Neural cell (in vitro differentiated cells): ENCODE results near the gene SAT1. TPM values are rescaled to one million over a fixed set of nuclear protein-coding genes. Genes with fewer than 3 reads are reported as not detected.

Experiments
- H2AFZ ChIP-seq: fragments of 200-600, 300-800 bp; sonication (generic), shearing (Covaris generic); 2 replicates; pipeline ENCODE4 v1.6.0; 2014; ENCODE audit warnings: low read depth, mild to moderate bottlenecking, antibody characterized with exemption, low read length, moderate library complexity
- H3F3A ChIP-seq: fragments of 200-600 bp; shearing (Covaris generic); 2 replicates; pipeline ENCODE4 v1.6.1; 2016; ENCODE audit warnings: mild to moderate bottlenecking, moderate library complexity, mixed read lengths, antibody characterized with exemption, low read length; ENCODE audit not compliant: insufficient read depth, poor library complexity, severe bottlenecking
- H3K27ac ChIP-seq: fragments of 200-600, 300-800 bp; sonication (generic), shearing (Covaris generic); 2 replicates; pipeline ENCODE4 v1.5.1; 2014; ENCODE audit warnings: mild to moderate bottlenecking, low read length, moderate library complexity
- H3K27me3 ChIP-seq: fragments of 300-800, 200-600 bp; sonication (generic), shearing (Covaris generic); 2 replicates; pipeline ENCODE4 v1.6.0; 2014; ENCODE audit warnings: mild to moderate bottlenecking, low read depth, low read length, moderate library complexity; ENCODE audit not compliant: insufficient read depth
- H3K36me3 ChIP-seq: fragments of 300-800, 200-600 bp; sonication (generic), shearing (Covaris generic); 2 replicates; pipeline ENCODE4 v1.5.1; 2014; ENCODE audit warnings: mild to moderate bottlenecking, antibody characterized with exemption, low read length, moderate library complexity; ENCODE audit not compliant: insufficient read depth
- H3K4me2 ChIP-seq: fragments of 300-800, 200-600 bp; sonication (generic), shearing (Covaris generic); 2 replicates; pipeline ENCODE4 v1.6.0; 2014; ENCODE audit warnings: mild to moderate bottlenecking, low read length
- H3K4me3 ChIP-seq: fragments of 300-800, 200-600 bp; sonication (generic), shearing (Covaris generic); 2 replicates; pipeline ENCODE4 v1.5.1; 2014; ENCODE audit warnings: mild to moderate bottlenecking, low read length, moderate library complexity
- H3K79me2 ChIP-seq: fragments of 200-600 bp; shearing (Covaris generic); replicated peaks from 2 replicates; pipeline ENCODE4 v1.6.0; 2014; ENCODE audit warnings: mild to moderate bottlenecking, low read length, moderate library complexity; ENCODE audit not compliant: insufficient read depth
- H3K9ac ChIP-seq: fragments of 300-800, 200-600 bp; sonication (generic), shearing (Covaris generic); 2 replicates; pipeline ENCODE4 v1.6.1; 2016; ENCODE audit warnings: mild to moderate bottlenecking, low read length, mixed read lengths
- H3K9me2 ChIP-seq: fragments of 200-600 bp; shearing (Covaris generic); 2 replicates; pipeline ENCODE4 v1.6.1; 2016; ENCODE audit warnings: mild to moderate bottlenecking, low read length, mixed read lengths; ENCODE audit not compliant: insufficient read depth
- H3K9me3 ChIP-seq: fragments of 200-600, 300-800 bp; sonication (generic), shearing (Covaris generic); 2 replicates; pipeline ENCODE4 v1.6.1; 2016; ENCODE audit warnings: mild to moderate bottlenecking, mixed run types, low read length, moderate library complexity, mixed read lengths
- H4K20me1 ChIP-seq: fragments of 200-600 bp; shearing (Covaris generic); 2 replicates; pipeline ENCODE4 v1.6.1; 2016; ENCODE audit warnings: mild to moderate bottlenecking, mixed run types; ENCODE audit not compliant: insufficient read depth
- CTCF ChIP-seq: fragments of 450-650 bp; IDR thresholded peaks from 2 replicates; pipeline ENCODE4 v1.5.1; 2014; ENCODE audit warnings: antibody characterized with exemption, mild to moderate bottlenecking, moderate library complexity; ENCODE audit not compliant: poor library complexity, severe bottlenecking
- EP300 ChIP-seq: fragments of 450-650 bp; conservative IDR thresholded peaks from 2 replicates; pipeline ENCODE4 v1.6.1; 2014; ENCODE audit warnings: antibody characterized with exemption, mild to moderate bottlenecking, moderate library complexity; ENCODE audit not compliant: poor library complexity, severe bottlenecking
- EZH2 ChIP-seq: fragments of 200-600, 300-800 bp; shearing (Covaris generic), sonication (generic); IDR thresholded peaks from 2 replicates; pipeline ENCODE4 v1.6.1; 2014; ENCODE audit warnings: antibody characterized with exemption, low read length, borderline replicate concordance, mild to moderate bottlenecking; ENCODE audit not compliant: insufficient read depth, poor library complexity, severe bottlenecking
- MXI1 ChIP-seq: fragments of 450-650 bp; conservative IDR thresholded peaks from 2 replicates; pipeline ENCODE4 v1.6.1; 2014; ENCODE audit warnings: antibody characterized with exemption, mild to moderate bottlenecking; ENCODE audit not compliant: poor library complexity, severe bottlenecking
- POLR2AphosphoS5 ChIP-seq: IDR thresholded peaks from 2 replicates; pipeline ENCODE4 v1.6.1; 2012
- RAD21 ChIP-seq: fragments of 450-650 bp; conservative IDR thresholded peaks from 2 replicates; pipeline ENCODE4 v1.6.1; 2014; ENCODE audit warnings: antibody characterized with exemption, mild to moderate bottlenecking, moderate library complexity
- REST ChIP-seq: IDR thresholded peaks from 2 replicates; pipeline ENCODE4 v1.6.1; 2012; ENCODE audit warnings: borderline replicate concordance
- SMC3 ChIP-seq: fragments of 450-650 bp; conservative IDR thresholded peaks from 2 replicates; pipeline ENCODE4 v1.6.1; 2014; ENCODE audit warnings: antibody characterized with exemption, mild to moderate bottlenecking, moderate library complexity; ENCODE audit not compliant: poor library complexity
- TAF1 ChIP-seq: IDR thresholded peaks from 2 replicates; pipeline ENCODE4 v1.6.1; 2012; ENCODE audit warnings: low read depth
- polyA plus RNA-seq: library from polyadenylated mRNA; depleted of rRNA; stranded (reverse); fragments of >200 nt; gene quantifications from 2 replicates; pipeline ENCODE4 v1.2.3, GENCODE V29; 2014

SAT1 gene
- polyA plus RNA-seq, 1 donor from 2014 or later, result 95.2 TPM

- TF ChIP-seq REST, result no peak
- TF ChIP-seq CTCF, result no peak
- TF ChIP-seq POLR2AphosphoS5, result no peak
- TF ChIP-seq MXI1, result no peak
- Histone ChIP-seq H2AFZ (no peak overlapping the region), H3K27me3 (no peaks in the 10 kb centered on the region), H3K36me3 (no peaks in the 10 kb centered on the region), H3K9ac (no peak overlapping the region), H3K79me2 (no peaks in the 10 kb centered on the region), H3K9me2 (no peaks in the 10 kb centered on the region), H3K4me2 (no peak overlapping the region), H3K9me3 (no peaks in the 10 kb centered on the region), H3F3A (no peaks in the 10 kb centered on the region), H4K20me1 (no peaks in the 10 kb centered on the region), H3K27ac (no peak overlapping the region), H3K4me3 (no peak overlapping the region)
Measured at GRCh38 chrX:23811108-23811651, 28.2 kb downstream of the SAT1 start.

GRCh38 chrX:23811656-23812055, 28.7 kb downstream of the SAT1 start:
- Histone ChIP-seq H3K9ac (no peak overlapping the region), H3F3A (no peaks in the 10 kb centered on the region), H3K27me3 (no peaks in the 10 kb centered on the region), H4K20me1 (no peaks in the 10 kb centered on the region), H3K4me2 (no peak overlapping the region), H3K36me3 (no peaks in the 10 kb centered on the region), H3K9me2 (no peaks in the 10 kb centered on the region), H3K9me3 (no peaks in the 10 kb centered on the region), H2AFZ (no peak overlapping the region), H3K27ac (no peak overlapping the region), H3K79me2 (no peaks in the 10 kb centered on the region), H3K4me3 (no peak overlapping the region)
- no peak for TF ChIP-seq POLR2AphosphoS5
- no peak for TF ChIP-seq TAF1
- TF ChIP-seq RAD21, result no peak
- TF ChIP-seq CTCF, result no peak
- no peak for TF ChIP-seq SMC3
- TF ChIP-seq EZH2, result no peak
- no peak for TF ChIP-seq EP300
- no peak for TF ChIP-seq REST
